ENCODE measurements around the gene WDR90.
"Not testable (repeated sequence)": the region's sequence is repeated elsewhere in the genome, so short reads cannot be mapped to it uniquely, and the experiment has no call there.

WDR90 gene

DNA sequence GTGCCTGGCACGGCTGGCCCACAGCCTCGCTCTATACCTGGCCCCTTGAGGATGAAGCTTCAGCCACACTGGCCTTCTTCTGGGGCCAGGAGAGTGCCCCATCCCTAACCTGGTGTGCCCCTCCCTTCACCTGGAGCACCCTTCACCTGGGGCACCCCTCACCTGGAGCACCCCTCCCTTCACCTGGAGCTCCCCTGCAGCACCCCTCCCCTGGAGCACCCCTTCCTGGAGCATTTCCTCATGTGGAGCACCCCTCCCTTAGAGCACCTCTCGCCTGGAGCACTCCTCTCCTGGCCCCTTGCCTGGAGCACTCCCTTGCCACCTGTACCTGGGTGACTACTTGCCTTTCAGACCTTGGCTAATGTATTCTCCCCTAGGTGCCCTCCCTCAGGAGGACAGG is 58.9 kb downstream of the WDR90 start:
- DNase-seq (ENCODE audit: low read depth in 2 of 2): no peak

DNA sequence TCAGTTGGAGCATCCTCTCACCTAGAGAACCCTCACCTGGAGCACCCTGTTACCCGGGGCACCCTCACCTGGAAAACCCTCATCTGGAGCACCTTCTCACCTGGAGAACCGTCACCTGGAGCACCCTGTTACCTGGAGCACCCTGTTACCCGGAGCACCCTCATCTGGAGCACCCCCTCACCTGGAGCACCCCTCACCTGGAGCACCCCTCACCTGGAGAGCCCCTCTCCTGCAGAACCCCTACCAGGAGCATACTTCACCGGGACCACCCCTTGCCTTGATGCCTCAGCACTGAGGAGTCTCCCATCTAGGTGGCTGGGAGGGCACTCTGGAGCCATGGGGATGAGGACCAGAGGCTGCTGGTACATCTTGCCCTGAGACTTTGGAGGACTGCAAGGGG is 59.8 kb downstream of the WDR90 start:
- no peak for DNase-seq (ENCODE audit: low read depth in 2 of 2)

DNA sequence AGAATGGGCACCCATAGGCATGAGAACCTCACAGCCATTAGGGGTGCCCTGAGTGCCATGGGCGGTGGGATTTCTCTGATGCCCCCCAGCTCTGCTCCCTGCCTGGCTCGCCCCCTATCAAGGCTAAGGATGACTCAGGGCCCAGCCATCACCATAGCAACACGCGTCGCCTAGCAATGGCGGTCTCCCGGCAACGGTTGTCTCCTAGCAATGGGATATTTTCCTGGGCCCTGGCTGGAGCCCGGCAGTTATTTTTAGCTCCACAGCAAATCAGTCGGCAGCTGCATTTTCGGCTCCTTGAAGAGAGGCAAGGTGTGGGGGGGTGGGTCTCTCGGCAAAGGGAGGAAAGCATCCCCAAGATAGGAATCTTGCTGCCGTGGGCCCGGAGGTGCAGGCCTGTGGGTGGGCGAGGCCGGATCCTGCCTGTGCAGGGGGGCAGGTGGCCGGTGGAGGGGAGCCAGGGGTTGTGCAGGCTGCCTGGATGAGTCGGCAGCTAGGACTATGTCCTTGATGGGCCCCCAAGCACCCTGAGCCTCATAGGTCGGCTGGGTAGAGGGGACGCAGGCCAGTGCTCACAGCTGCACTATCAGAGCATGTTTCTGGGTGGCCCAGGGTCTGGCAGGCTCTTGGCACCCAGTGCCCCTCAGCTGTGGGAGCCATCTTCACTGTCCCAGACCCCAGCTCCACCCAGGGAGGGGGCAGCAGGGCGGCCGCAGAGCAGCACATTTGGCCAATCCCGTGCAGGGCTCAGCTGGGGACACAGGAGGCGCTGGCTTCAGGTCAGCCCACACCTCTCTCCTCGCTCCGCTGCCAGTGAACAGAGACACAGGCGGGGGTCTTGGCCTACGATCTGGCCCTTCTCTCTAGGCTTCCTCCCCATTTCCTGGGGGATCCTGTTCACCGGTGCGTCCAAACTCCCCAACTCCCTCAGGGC is 60.7 kb downstream of the WDR90 start:
- no peak for DNase-seq (ENCODE audit: low read depth in 2 of 2)

DNA sequence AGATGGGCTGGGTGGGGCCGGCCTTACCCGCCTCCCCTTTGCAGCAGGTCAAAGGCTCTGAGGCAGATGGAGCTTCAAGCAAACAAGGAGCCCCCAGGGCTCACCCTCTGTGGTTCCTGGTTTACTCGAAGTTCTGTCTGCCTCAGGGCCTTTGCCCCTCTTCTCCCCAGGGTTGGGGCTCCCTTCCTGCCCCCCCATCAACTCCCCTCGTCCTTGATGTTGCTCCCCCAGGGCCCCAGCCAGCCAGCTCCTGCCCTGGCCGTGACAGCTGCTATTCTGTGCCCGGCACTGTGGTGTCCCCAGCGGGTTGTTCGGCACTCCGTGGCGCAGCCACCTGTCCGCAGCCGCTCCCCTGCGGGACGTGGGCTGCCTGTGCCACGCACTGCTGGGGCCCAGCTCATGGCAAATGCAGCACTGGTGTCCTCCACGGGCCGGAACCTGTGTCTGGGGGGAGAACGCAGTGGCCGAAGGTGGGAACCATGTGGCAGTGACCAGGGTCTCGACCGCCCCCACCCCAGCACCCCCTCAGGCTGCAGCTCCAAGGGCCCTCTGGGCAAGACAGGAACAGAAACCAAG is 61.4 kb downstream of the WDR90 start:
- no peak for DNase-seq (ENCODE audit: low read depth in 2 of 2)

DNA sequence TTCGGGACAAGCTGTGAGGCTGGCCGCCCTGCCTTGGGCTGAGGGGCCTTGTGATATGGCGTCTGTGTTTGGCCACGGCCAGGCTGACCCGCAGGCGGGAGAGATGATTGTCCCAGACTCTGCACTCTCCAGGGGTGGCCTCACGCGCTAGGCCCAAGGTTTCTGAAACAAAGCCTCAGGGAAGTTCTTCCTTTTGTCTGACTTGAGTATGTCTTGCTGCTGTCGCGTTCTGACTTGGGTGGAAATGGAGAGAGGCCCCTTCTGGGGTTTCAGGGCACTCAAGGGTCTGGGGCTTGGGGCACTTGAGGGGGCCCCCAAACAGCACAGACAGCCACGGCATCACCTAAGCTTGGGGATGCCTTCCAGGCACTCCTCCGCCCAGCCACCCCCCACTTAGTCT is 61.9 kb downstream of the WDR90 start:
- DNase-seq (ENCODE audit: low read depth in 2 of 2): no peak

DNA sequence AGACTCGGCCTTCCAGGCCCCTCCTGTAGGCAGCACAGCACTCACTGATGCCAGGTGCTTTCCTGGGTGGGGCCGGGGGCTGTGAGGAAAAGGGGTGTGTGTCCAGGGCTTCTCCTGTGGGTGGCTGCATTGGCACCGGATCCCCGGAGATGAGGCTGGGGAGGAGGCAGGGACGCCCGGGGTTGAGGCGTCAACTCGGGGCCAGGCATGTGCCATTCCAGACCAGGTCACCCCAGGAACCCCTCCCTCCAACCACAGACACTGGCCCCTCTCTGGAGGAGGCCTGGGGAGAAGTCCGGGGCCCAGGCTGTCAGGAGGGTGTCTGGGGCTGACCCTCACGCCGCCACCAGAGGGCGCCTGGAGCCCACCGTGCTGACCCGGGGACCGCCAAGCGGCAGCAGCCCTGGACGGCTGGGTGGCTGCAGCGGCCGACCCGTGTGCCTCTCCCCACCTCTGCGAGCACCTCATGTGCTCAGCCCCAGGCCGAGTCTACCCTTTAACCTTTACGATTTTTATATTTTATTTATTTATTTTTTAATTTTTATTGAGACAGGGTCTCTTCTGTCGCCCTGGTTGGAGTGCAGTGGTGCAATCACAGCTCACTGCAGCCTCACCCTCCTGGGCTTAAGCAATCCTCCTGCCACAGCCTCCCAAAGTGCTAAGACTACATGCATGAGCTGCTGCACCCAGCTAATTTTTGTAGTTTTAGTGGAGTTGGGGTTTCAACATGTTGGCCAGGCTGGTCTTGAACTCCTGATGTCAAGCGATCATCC is 62.6 kb downstream of the WDR90 start:
- peak; percentile 61 to 69 for DNase-seq (ENCODE audit: low read depth in 2 of 2)

DNA sequence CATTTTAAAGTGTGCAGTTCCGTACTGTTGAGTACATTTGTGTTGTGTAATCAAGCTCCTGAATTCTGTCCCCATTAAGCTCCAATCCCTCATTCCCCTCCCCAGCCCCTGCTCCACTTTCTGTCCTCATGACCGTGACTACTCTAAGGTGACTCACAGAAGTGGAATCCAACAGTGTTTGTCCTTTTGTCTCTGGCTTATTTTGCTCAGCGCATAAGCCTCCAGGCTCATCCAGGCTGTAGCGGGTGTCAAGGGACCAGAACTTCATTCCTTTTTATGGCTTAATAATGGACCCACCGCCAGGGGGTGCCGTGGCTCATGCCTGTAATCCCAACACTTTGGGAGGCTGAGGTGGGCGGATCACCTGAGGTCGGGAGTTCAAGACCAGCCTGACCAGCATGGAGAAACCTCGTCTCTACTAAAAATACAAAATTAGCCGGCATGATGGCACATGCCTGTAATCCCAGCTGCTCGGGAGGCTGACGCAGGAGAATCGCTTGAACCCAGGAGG is 63.6 kb downstream of the WDR90 start:
- not testable (repeated sequence) for DNase-seq (ENCODE audit: low read depth in 2 of 2)

DNA sequence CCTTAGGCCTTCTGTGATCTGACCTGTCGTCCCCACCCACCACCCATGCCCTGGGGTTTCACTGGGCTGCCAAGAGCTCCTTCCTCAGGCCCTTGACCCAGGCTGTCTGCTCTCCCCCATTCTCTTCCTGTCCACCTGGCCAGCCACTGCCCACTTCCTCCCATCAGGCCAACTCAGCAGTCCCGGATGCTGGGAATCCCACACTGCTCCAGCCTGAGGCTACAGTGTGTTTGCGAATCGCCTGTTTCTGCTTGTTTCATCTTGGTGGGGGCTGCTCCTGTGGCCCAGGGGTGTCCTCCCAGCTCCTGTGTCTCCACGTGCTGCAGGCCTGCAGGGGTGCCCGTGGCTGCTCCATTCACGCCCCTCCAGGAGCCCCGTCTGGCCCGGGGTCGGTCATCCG is 64.9 kb downstream of the WDR90 start:
- no peak for DNase-seq (ENCODE audit: low read depth in 2 of 2)

DNA sequence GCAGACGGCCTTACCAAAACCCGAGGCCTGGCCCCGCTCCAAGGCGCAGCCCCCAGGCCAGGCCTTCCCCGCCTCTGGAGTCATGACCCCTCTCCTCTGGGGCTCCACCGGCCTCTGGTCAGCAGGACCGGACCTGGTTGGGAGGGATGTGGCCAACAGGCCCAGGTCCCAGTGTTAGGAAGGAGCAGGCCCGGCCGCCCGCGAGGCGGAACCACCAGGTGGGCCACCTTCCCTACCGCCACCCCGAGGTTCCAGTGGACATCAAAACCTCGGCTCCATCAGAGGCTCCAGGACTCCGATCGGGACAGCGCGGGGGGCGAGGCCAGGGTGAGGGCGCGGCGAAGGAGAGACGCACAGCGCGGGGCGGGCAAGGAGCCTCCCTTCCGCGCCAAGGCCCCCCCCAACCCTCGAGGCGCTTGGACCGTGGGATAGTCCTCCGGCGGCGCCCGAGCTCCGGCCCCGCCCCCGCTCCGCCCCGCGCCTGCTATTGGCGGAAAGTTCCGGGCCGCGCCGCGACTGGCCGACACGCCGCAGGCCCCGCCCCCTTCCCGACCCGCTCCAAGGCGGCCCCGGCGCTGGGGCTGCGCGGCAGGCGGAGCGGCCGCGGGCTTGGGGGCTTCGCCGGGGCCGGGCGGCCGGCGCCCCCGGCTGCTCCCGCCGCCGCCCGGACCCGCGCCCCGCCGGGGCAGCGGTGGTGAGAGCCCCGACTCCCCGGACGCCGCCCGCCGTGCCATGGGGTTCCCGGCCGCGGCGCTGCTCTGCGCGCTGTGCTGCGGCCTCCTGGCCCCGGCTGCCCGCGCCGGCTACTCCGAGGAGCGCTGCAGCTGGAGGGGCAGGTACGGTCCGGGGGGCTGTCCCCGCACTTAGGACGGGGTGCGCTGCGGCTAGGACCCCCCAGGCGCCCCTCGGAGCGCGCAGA is 65.7 kb downstream of the WDR90 start, which contains the start of gene METRN:
TSS of gene METRN (plus strand) at position 561 of the 919 bp plus-strand sequence. CDS start at position 733, 172 bp downstream.
- DNase-seq (ENCODE audit: low read depth in 2 of 2): peak; percentile 75 to 79

DNA sequence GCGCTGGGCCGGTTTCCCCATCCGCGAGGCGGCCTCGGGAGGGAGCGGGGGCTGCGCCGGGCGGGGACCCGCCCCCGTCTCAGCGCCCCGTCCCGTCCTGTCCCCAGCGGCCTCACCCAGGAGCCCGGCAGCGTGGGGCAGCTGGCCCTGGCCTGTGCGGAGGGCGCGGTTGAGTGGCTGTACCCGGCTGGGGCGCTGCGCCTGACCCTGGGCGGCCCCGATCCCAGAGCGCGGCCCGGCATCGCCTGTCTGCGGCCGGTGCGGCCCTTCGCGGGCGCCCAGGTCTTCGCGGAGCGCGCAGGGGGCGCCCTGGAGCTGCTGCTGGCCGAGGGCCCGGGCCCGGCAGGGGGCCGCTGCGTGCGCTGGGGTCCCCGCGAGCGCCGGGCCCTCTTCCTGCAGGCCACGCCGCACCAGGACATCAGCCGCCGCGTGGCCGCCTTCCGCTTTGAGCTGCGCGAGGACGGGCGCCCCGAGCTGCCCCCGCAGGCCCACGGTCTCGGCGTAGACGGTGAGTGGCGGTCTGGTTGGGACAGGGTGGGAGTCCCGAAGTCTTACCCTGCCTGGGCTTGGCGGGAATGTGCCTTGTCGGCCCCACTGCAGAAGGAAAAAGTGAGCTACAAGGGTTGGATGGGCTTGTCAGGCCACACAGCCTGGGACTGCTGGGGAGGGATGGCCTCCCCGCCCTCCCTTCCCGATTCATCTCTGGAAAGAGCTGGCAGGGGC is 66.5 kb downstream of the WDR90 start:
- DNase-seq (ENCODE audit: low read depth in 2 of 2): no peak

DNA sequence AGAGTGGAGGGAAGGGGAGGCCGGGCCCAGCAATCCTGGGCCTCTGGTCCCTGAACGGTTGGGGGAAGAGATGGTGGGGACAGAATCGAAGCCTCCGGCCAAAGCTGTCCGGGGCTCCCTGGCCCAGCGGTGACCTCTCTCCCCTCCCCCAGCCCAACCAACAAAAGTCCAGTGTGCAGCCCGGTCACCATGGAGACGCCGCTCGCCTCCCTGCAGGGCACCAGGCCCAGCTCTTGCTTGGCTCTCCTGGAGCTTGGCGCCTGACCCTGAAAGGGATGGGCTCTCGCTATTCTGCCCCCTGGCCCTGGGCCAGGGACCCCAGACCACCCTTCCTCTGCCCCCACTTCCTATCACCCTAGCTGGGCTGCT is 67.0 kb downstream of the WDR90 start:
- no peak for DNase-seq (ENCODE audit: low read depth in 2 of 2)

DNA sequence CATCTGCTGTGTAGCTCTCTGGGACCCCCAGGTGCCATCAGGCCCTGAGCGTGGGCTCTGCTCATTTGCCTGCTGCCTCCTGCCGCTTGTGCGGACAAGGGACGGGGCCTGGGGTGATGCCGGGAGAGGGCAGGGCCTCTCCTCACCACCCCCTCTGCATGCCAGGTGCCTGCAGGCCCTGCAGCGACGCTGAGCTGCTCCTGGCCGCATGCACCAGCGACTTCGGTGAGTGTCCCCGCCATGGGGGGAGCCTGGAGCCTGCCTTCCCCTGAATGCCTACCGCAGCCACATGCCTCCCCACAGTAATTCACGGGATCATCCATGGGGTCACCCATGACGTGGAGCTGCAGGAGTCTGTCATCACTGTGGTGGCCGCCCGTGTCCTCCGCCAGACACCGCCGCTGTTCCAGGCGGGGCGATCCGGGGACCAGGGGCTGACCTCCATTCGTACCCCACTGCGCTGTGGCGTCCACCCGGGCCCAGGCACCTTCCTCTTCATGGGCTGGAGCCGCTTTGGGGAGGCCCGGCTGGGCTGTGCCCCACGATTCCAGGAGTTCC is 67.7 kb downstream of the WDR90 start:
- DNase-seq (ENCODE audit: low read depth in 2 of 2): no peak

Data from stimulated activated CD8-positive, alpha-beta memory T cell treated with anti-CD3 and anti-CD28 coated beads, Interleukin-7, amount 100 ng/mL, for 1 hour (primary cell).